Effector CD8-positive, alpha-beta T cell (primary cell): ENCODE measurements around the gene CSTF3.

Experiments
- DNase-seq: peaks from one replicate; lab custom pipeline; 2025; lab: John Stamatoyannopoulos, UW

The CSTF3 gene

DNA sequence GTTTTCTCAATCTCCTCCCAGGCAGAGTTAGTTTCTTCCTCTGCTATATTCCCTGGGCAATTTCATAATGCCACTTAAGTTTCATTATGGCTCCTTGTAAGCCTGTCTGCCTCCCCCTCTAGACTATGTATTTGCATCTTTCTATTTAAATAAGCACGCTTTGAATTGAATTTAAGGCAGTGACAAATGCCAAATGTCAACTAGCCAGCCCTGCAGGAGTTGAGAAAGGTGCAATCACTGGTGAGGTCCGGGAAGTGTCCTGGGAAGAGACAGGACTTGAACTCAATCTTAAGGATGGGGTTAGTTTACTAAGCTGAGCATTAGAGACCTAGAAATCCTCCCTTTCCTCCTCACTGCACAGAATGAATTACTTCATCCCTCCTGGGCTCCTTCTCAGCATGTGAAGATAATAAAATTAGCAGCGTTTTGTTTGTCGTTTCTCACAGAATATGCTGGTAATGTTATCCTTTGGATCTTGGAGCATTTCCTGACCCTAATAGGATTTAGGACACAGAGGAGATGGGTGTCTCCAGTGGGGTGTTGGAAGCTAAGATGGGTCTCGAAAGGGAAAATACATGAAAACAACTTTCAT is 120.3 kb downstream of the CSTF3 start:
- no peak for DNase-seq

DNA sequence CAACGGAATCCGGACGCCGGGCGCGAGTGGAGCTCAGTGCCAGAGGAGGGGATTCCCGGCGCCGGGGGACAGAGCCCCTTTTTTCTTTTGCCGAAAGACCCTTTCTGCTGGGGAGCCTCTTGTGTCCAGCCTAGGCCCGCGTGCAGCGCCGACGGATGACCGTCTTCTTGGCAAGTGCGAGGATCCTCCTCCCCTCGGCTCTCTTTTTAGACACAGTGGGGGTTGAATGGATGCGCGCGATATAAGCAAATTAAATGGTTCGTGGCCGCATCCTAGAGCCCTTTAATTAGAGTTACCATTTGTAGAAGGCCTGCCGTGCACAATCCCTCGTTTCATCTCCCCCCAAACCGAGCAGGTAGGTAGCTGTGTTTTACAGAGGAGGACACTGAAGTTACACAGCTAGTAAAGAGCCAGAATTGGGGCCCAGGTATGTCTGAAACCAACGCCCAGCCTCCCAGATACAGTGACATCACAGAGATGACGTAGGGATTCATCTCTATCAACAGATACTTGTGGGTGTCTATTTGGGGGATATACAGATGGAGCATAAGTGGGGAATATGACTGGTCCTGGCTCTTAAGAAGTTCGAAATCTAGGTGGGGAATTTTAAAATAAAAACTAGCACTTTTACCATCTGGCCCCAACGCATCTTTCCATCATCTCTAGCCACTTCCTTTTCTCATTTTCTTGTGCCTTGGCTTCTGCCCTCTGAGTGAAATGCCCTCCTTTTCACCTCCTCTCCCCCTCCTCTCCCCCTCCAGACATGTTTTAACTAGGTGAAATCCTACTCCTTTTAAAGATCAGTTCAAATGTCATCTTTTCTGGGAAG is 121.0 kb downstream of the CSTF3 start:
- DNase-seq, result no peak

DNA sequence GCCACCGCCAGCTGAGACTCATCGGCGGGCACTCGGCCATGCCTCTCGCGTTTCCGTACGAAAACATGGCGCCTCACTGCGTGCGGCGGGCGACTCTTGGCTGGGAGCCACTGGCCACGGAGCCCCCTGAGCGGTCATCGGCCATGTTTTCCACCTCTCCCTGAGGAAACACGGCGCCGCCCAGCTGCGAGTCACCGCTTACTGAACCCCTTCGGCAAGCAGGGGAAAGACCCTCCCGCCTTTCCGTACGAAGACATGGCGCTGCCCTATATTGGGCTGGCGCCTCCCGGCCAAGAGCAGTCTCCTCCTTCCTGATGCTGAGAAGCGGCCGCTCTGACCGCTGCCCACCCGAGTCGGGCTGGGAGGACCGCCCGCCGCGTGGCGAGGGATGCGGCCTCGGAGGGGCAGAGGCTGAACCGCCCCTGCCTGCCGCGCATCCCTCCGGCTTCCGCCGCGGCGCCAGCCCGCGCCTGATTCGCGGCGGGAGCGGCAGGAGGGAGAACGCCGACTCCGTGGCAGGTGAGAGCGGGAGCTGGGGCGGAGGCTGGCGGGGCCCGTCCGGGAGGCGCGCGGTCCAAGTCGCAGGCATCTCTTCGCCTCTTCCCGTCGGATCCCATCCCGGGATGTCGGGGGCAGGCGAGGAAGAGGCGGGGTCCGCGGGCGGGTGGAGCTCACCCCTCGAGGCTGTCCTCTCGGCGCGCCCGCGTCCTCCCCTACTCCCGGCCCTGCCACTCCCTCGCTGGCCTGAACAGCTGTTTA is 121.8 kb downstream of the CSTF3 start, which contains the start of gene TCP11L1:
Gene TCP11L1 (plus strand): TSS at position 299 of the 759 bp plus-strand sequence. CDS start 4,202 bp downstream, outside the sequence.
- peak; percentile 73 for DNase-seq

DNA sequence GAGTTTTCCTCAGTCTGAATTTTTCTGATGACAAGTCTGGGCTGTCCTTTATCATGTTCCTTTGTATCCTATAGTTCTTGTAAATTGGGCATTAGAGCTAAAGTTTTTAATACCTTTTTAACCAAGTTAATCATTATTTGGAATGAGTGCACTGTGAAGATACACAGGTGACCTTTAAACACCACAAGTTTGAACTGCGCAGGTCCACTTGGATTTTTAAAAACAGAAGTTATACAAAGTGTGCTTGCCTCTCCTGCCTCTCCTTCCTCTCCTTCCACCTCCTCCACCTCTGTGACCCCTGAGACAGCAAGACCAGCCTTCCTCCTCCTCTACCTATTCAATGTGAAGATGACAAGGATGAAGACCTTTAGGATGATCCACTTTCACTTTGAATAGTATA is 126.3 kb downstream of the CSTF3 start:
- no peak for DNase-seq
